Smooth muscle cell of the coronary artery (primary cell): Measurements from ENCODE around the gene AQP6. TPM values are rescaled to one million over a fixed set of nuclear protein-coding genes. Genes with fewer than 3 reads are reported as not detected.

ENCODE experiments used
- total RNA-seq: library from RNA; depleted of rRNA; stranded (reverse); fragments of >200 nt; gene quantifications from 2 replicates; pipeline ENCODE4 v1.2.3, GENCODE V29; 2014; ENCODE audit warnings: low replicate concordance

Gene AQP6
- total RNA-seq, result under 0.01 TPM in 1 of 2 replicates, not detected in the other

GRCh38 chr12:49972641-49973360 lies at the start of gene AQP6:
Gene AQP6 (plus strand): TSS chr12:49972947. CDS start chr12:49973174, 227 bp downstream.

GRCh38 chr12:49950273-49951251 lies 22.2 kb upstream of the AQP6 start, which contains the start of gene AQP2:
Gene AQP2 (plus strand): TSS chr12:49950737. CDS start chr12:49950831, 94 bp downstream.

GRCh38 chr12:49961111-49961922 lies 11.4 kb upstream of the AQP6 start, which contains the start of gene AQP5:
Gene AQP5 (plus strand): TSS chr12:49961872. CDS start chr12:49962018, 146 bp downstream.

GRCh38 chr12:50025187-50026059 lies 52.7 kb downstream of the AQP6 start, which contains the start of gene RACGAP1:
Gene RACGAP1 (minus strand): TSS chr12:50025494. CDS start chr12:50016715, 8,779 bp downstream.

Other genes with a start within 250 kb of the AQP6 start
- gene TMBIM6, start 231.4 kb upstream of the AQP6 start, total RNA-seq, result 238 and 243 TPM in 2 replicates
- 11.7 and 13.3 TPM in 2 replicates for gene NCKAP5L, start 144.5 kb upstream of the AQP6 start, total RNA-seq
- 3.7 and 4.0 TPM in 2 replicates for gene BCDIN3D, start 129.8 kb upstream of the AQP6 start, total RNA-seq
- gene FAIM2, start 69.0 kb upstream of the AQP6 start, total RNA-seq, result 0.38 and 41.0 TPM in 2 replicates
- gene AQP2, start 22.2 kb upstream of the AQP6 start, total RNA-seq, result not detected in 2 replicates
- 0.60 and 0.82 TPM in 2 replicates for gene AQP5, start 11.1 kb upstream of the AQP6 start, total RNA-seq
- gene RACGAP1, start 52.5 kb downstream of the AQP6 start, total RNA-seq, result 23.1 and 23.2 TPM in 2 replicates
- 1.7 and 5.9 TPM in 2 replicates for gene ASIC1, start 84.6 kb downstream of the AQP6 start, total RNA-seq
- 10.4 and 22.2 TPM in 2 replicates for gene SMARCD1, start 112.4 kb downstream of the AQP6 start, total RNA-seq
- gene GPD1, start 131.1 kb downstream of the AQP6 start, total RNA-seq, result 0.30 and 0.47 TPM in 2 replicates
- 58.8 and 85.2 TPM in 2 replicates for gene COX14, start 139.3 kb downstream of the AQP6 start, total RNA-seq
- gene CERS5, start 194.4 kb downstream of the AQP6 start, total RNA-seq, result 35.9 and 48.0 TPM in 2 replicates